HepG2 (cell line): Measurements from ENCODE around the gene GNB1.

Experiments used
- CTCF ChIP-seq: sonication (generic); formaldehyde crosslinking; IDR thresholded peaks from 2 replicates; pipeline ENCODE4 v1.5.0; 2020; ENCODE audit warnings: mild to moderate bottlenecking, missing genetic modification reagents, moderate library complexity
- E2F1 ChIP-seq: sonication (generic); formaldehyde crosslinking; IDR thresholded peaks from 2 replicates; pipeline ENCODE4 v1.5.0; 2020; ENCODE audit warnings: missing genetic modification reagents
- ETV6 ChIP-seq: sonication (generic); formaldehyde crosslinking; conservative IDR thresholded peaks from 2 replicates; pipeline ENCODE4 v1.4.0; 2020; ENCODE audit warnings: missing genetic modification reagents
- FOXK1 ChIP-seq: sonication (generic); formaldehyde crosslinking; IDR thresholded peaks from 2 replicates; pipeline ENCODE4 v1.4.0; 2020; ENCODE audit warnings: low read depth, missing genetic modification reagents, borderline replicate concordance
- JUNB ChIP-seq: sonication (generic); formaldehyde crosslinking; IDR thresholded peaks from 2 replicates; pipeline ENCODE4 v1.8.0; 2022; ENCODE audit warnings: missing genetic modification reagents, mild to moderate bottlenecking, borderline replicate concordance
- KLF6 ChIP-seq: IDR thresholded peaks from 2 replicates; pipeline ENCODE4 v1.8.0; 2016; ENCODE audit warnings: missing biosample characterization, missing genetic modification reagents
- SIN3B ChIP-seq: fragments of 150-350 bp; IDR thresholded peaks from 2 replicates; pipeline ENCODE4 v1.6.1; 2014; ENCODE audit warnings: low read length
- ZNF549 ChIP-seq: sonication (generic); formaldehyde crosslinking; IDR thresholded peaks from 2 replicates; pipeline ENCODE4 v1.5.0; 2020; ENCODE audit warnings: missing genetic modification reagents
- ZNF629 ChIP-seq: sonication (generic); formaldehyde crosslinking; conservative IDR thresholded peaks from 2 replicates; pipeline ENCODE4 v1.5.0; 2020; ENCODE audit warnings: missing genetic modification reagents
- ZNF749 ChIP-seq: sonication (generic); formaldehyde crosslinking; IDR thresholded peaks from 2 replicates; pipeline ENCODE4 v1.8.0; 2022; ENCODE audit warnings: mild to moderate bottlenecking, missing genetic modification reagents, moderate library complexity, borderline replicate concordance

GRCh38 chr1:1846386-1846918 lies 44.4 kb downstream of the GNB1 start:
- no peak for TF ChIP-seq CTCF (CRISPR knock-in tag)
- TF ChIP-seq FOXK1 (CRISPR knock-in tag), result no peak
- TF ChIP-seq KLF6, result no peak
- no peak for TF ChIP-seq SIN3B
- TF ChIP-seq ETV6, result no peak
- TF ChIP-seq ZNF549 (CRISPR knock-in tag), result no peak
- no peak for TF ChIP-seq JUNB
- no peak for TF ChIP-seq ZNF749 (CRISPR knock-in tag)
- no peak for TF ChIP-seq E2F1
- no peak for TF ChIP-seq ZNF629 (CRISPR knock-in tag)
